Lower lobe of right lung (tissue), 2 donors: ENCODE results near the gene NPY5R. TPM values are rescaled to one million over a fixed set of nuclear protein-coding genes. Genes with fewer than 3 reads are reported as not detected.

Source experiments
- ATAC-seq, 2 donors: fragments of 200-7000 bp; cut with Tn5 transposase; one replicate each; pipeline ENCODE4 v1.9.1; 2020 to 2022; ENCODE audit warnings: mild to moderate bottlenecking in 2 of 2, moderate library complexity in 2 of 2
- DNase-seq: peaks from one replicate; pipeline ENCODE4 v3.0.0-alpha.2; 2020
- H3K27ac ChIP-seq: fragments of 200-600 bp; one replicate; pipeline ENCODE4 v1.8.0; 2022
- H3K27me3 ChIP-seq: fragments of 200-600 bp; one replicate; pipeline ENCODE4 v1.8.0; 2022; ENCODE audit warnings: low read depth
- H3K36me3 ChIP-seq: fragments of 200-600 bp; one replicate; pipeline ENCODE4 v1.8.0; 2022; ENCODE audit warnings: mild to moderate bottlenecking
- H3K4me1 ChIP-seq: fragments of 200-600 bp; one replicate; pipeline ENCODE4 v1.8.0; 2022
- H3K4me3 ChIP-seq: fragments of 200-600 bp; one replicate; pipeline ENCODE4 v1.8.0; 2022; ENCODE audit warnings: mild to moderate bottlenecking
- H3K9me3 ChIP-seq: fragments of 200-600 bp; one replicate; pipeline ENCODE4 v1.8.0; 2022
- CTCF ChIP-seq: fragments of 200-600 bp; IDR thresholded peaks from one replicate; pipeline ENCODE4 v1.8.0; 2022; ENCODE audit warnings: antibody characterized with exemption, mild to moderate bottlenecking
- intact Hi-C: fragments of 100-400 bp; cut with DNase I; formaldehyde crosslinking; loops from one replicate; pipeline ENCODE4 v1.11.0; 2022
- total RNA-seq: library from RNA; stranded (reverse); fragmentation: NEBNext Ultra II Directional; extraction: Animal tissue kit (Norgen Biotek cat#: 25700); gene quantifications from one replicate; pipeline ENCODE4 v1.2.1, GENCODE V29; 2021
- donor health status: DM: no; HTN: yes; CAD: no; lungs with severe emphysema.

Gene NPY5R
- total RNA-seq, 1 donor from 2014 or later = not detected

DNA sequence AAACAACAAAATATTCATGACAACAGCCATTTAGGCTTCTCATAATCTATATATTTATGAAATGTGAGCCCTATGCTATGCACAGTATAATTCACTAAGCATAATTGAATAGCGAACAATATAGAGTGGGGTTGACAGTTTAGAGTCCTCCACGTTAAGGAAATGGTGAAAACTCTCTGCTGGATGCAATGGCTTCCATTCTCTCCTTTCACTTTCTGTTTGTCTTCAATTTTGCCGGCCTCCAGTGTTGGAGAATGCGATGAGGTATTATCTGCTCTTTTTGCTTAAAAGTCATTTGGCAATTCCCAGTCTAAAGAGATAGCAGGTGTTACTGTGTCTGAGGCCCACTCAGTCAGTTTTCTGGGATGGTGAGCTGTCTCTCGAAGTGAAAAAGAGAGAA lies 52.1 kb downstream of the NPY5R start:
- Histone ChIP-seq H3K27ac (no peak overlapping the region), H3K36me3 (no peaks in the 10 kb centered on the region), H3K4me1 (no peaks in the 10 kb centered on the region), H3K4me3 (no peak overlapping the region), H3K9me3 (no peaks in the 10 kb centered on the region), H3K27me3 (no peaks in the 10 kb centered on the region)
- ATAC-seq = no peak
- no peak for TF ChIP-seq CTCF
- intact Hi-C loops = no loop called here
- DNase-seq = no peak

DNA sequence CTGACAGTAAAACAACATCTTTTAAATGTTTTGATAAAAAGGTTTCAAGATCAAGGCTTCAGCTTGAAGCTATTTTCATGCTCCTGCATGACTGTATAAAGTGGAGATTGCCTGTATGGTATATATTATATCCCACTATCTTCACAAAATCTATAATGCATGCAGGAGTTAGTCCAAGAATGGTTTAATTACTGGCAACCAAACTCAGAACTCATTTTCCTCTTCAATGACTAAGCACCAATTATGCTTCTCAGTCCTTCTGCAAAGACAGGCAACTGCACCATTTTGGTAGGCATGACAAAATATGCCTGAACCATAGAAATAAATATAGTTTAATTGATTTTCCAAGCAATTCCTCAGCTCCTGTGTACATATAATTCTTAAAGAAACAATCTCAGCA lies 54.5 kb downstream of the NPY5R start:
- Histone ChIP-seq H3K36me3 (no peaks in the 10 kb centered on the region), H3K27me3 (no peaks in the 10 kb centered on the region), H3K4me3 (no peak overlapping the region), H3K27ac (no peak overlapping the region), H3K4me1 (no peaks in the 10 kb centered on the region), H3K9me3 (no peaks in the 10 kb centered on the region)
- ATAC-seq = no peak
- intact Hi-C loops = no loop called here
- TF ChIP-seq CTCF = no peak
- no peak for DNase-seq

DNA sequence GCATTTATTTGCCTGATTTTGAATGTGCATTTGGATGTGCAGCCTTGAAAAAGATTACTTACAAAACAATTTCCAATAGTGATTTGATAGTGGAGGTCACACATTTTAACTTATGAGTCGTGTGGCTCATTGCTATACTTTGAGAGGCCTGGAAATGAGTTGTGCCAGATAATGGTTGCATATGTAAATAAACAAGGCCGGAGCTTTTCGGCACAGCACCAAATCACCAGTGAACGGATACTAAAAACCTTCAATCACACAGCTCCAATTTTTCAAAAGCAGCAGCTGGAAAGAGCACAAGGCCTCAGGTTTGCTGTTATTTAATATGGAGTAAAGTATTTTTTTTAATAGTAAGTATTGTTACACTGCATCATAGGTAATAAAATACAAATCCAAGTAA lies 57.2 kb downstream of the NPY5R start:
- DNase-seq (no peak), ATAC-seq (no peak)
- H3K36me3 ChIP-seq = no peaks in the 10 kb centered on the region
- no peak overlapping the region for H3K4me3 ChIP-seq
- no peaks in the 10 kb centered on the region for H3K4me1 ChIP-seq
- intact Hi-C loops = no loop called here
- no peak overlapping the region for H3K27ac ChIP-seq
- H3K27me3 ChIP-seq = no peaks in the 10 kb centered on the region
- TF ChIP-seq CTCF = no peak
- no peaks in the 10 kb centered on the region for H3K9me3 ChIP-seq

Other genes with a start within 250 kb of the NPY5R start
- gene NAF1, start 177.0 kb upstream of the NPY5R start, total RNA-seq = 19.6 TPM
- gene NPY1R, start 11.3 kb upstream of the NPY5R start, total RNA-seq = 1.9 TPM
- 0.18 TPM for gene TKTL2, start 129.9 kb downstream of the NPY5R start, total RNA-seq
- gene TMA16, start 150.8 kb downstream of the NPY5R start, total RNA-seq = 19.7 TPM